RWPE2 (cell line): Measurements from ENCODE around the gene CNOT2.

Experiments used
- ATAC-seq: fragments of 200-7000 bp; cut with Tn5 transposase; 3 replicates; pipeline ENCODE4 v1.9.1; 2021; ENCODE audit warnings: low read depth
- DNase-seq: peaks from one replicate; pipeline ENCODE4 v3.0.0-alpha.2; 2020; ENCODE audit warnings: low spot score
- H3K27ac ChIP-seq: fragments of 450-650 bp; 2 replicates; pipeline ENCODE4 v1.5.1; 2017; ENCODE audit warnings: mild to moderate bottlenecking; ENCODE audit not compliant: poor library complexity, severe bottlenecking
- H3K27me3 ChIP-seq: fragments of 250-450 bp; sonication (Bioruptor Pico); 2 replicates; pipeline ENCODE4 v1.5.1; 2021; ENCODE audit warnings: mild to moderate bottlenecking, moderate library complexity; ENCODE audit not compliant: insufficient read depth, poor library complexity, severe bottlenecking
- H3K36me3 ChIP-seq: fragments of 250-450 bp; sonication (Bioruptor Pico); 2 replicates; pipeline ENCODE4 v1.5.1; 2020; ENCODE audit warnings: low read depth, mild to moderate bottlenecking, moderate library complexity
- H3K4me1 ChIP-seq: fragments of 250-450 bp; sonication (Bioruptor Pico); 2 replicates; pipeline ENCODE4 v1.5.1; 2021; ENCODE audit warnings: mild to moderate bottlenecking, moderate library complexity; ENCODE audit not compliant: insufficient read depth, poor library complexity, severe bottlenecking
- H3K4me3 ChIP-seq: fragments of 250-450 bp; sonication (Bioruptor Pico); 2 replicates; pipeline ENCODE4 v1.5.1; 2021; ENCODE audit warnings: mild to moderate bottlenecking, moderate library complexity; ENCODE audit not compliant: severe bottlenecking
- H3K9me3 ChIP-seq: fragments of 250-450 bp; sonication (Bioruptor Pico); 2 replicates; pipeline ENCODE4 v1.5.1; 2021; ENCODE audit warnings: mild to moderate bottlenecking, moderate library complexity; ENCODE audit not compliant: severe bottlenecking
- CTCF ChIP-seq: fragments of 450-650 bp; IDR thresholded peaks from one replicate; pipeline ENCODE4 v1.5.1; 2017; ENCODE audit warnings: mild to moderate bottlenecking, moderate library complexity; ENCODE audit not compliant: poor library complexity, severe bottlenecking

Gene CNOT2

DNA sequence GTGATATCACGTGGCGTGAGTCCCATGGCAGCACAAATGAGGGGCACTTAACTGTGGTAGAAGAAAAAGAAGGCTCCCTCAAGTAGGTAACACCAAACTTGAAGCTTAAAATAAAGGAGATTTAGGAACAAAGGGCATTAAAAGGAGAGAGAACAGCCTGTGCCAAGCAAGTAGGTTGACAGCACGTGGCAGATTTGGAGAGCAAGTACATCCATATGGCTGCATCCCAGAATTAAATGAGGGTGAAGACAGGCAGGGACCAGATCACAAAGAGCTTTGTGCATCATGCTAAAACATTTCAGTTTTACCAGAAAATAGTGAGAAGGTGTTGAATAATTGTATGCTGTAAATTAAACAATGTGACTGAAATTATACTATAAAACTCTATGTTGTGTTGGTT is 155.6 kb downstream of the CNOT2 start:
- DNase-seq (no peak), ATAC-seq (no peak)
- no peak for TF ChIP-seq CTCF
- no peaks in the 10 kb centered on the region for H3K27me3 ChIP-seq
- no peak overlapping the region for H3K27ac ChIP-seq
- no peaks in the 10 kb centered on the region for H3K36me3 ChIP-seq
- H3K4me3 ChIP-seq: no peak overlapping the region
- peaks cover 5% of the 10 kb centered on the region for H3K4me1 ChIP-seq
- H3K9me3 ChIP-seq: no peaks in the 10 kb centered on the region

GRCh38 chr12:70399311-70399710 is 156.1 kb downstream of the CNOT2 start:
- H3K9me3 ChIP-seq: no peaks in the 10 kb centered on the region
- TF ChIP-seq CTCF: no peak
- ATAC-seq: no peak
- H3K27me3 ChIP-seq: no peaks in the 10 kb centered on the region
- H3K4me3 ChIP-seq: no peak overlapping the region
- no peak for DNase-seq
- H3K36me3 ChIP-seq: no peaks in the 10 kb centered on the region
- H3K27ac ChIP-seq: no peak overlapping the region
- H3K4me1 ChIP-seq: peaks cover under 1% of the 10 kb centered on the region

DNA sequence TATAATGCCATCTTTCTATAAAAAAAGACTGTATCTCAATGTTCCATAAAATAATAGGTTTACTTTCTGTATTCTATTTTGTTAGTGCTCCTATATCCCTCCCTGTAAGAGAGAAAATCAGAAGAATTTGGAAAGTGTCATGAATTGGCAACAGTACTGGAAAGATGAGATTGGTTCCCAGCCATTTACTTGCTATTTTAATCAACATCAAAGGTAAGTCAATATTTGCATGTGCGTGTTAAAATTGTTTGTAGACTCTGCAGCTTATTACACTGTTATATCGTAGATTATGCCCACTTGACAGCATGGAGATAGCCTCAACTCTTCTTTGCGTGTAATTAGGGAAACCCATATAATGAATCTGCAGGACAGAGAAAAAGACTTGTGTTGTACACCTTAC is 156.9 kb downstream of the CNOT2 start:
- no peak overlapping the region for H3K27ac ChIP-seq

DNA sequence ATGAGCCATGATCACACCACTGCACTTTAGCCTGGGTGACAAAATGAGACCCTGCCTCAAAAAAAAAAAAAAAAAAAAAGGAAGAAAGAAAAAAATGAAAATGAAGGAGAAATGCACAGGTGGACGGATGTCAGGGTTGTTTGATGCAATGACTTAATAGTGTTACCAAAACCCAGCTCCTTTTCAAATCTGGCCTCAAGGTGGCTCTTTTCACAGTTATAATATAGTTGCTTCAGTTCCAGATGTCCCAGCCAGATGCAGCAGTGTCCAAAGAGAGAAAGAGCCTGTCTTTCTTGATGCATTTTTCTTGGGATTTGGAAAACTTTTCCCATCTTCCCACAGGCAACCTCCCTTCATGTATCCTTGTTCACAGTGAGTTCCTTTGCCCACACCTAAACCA is 159.4 kb downstream of the CNOT2 start:
- Histone ChIP-seq H3K27ac (no peak overlapping the region), H3K27me3 (no peaks in the 10 kb centered on the region), H3K4me3 (no peak overlapping the region), H3K36me3 (no peaks in the 10 kb centered on the region), H3K9me3 (no peaks in the 10 kb centered on the region), H3K4me1 (no peaks in the 10 kb centered on the region)
- ATAC-seq (no peak), DNase-seq (no peak)
- TF ChIP-seq CTCF: no peak

More for the DNA sequence above, 156.9 kb downstream of the CNOT2 start:
- TF ChIP-seq CTCF: no peak
- H3K4me3 ChIP-seq: no peak overlapping the region
- H3K36me3 ChIP-seq: no peaks in the 10 kb centered on the region
- no peaks in the 10 kb centered on the region for H3K27me3 ChIP-seq
- H3K9me3 ChIP-seq: no peaks in the 10 kb centered on the region
- no peaks in the 10 kb centered on the region for H3K4me1 ChIP-seq
- no peak for ATAC-seq
- no peak for DNase-seq

- H3K36me3 ChIP-seq: no peaks in the 10 kb centered on the region
These were observed 160.6 kb downstream of the CNOT2 start for GRCh38 chr12:70403826-70404225.

More at GRCh38 chr12:70403826-70404225, 160.6 kb downstream of the CNOT2 start:
- no peak for TF ChIP-seq CTCF
- Histone ChIP-seq H3K27ac (no peak overlapping the region), H3K4me3 (no peak overlapping the region), H3K4me1 (no peaks in the 10 kb centered on the region), H3K9me3 (no peaks in the 10 kb centered on the region), H3K27me3 (no peaks in the 10 kb centered on the region)
- no peak for DNase-seq
- ATAC-seq: no peak
